Measurements from ENCODE around the gene ABR.
"Not testable (repeated sequence)": the region's sequence is repeated elsewhere in the genome, so short reads cannot be mapped to it uniquely, and the experiment has no call there.

The ABR gene

DNA sequence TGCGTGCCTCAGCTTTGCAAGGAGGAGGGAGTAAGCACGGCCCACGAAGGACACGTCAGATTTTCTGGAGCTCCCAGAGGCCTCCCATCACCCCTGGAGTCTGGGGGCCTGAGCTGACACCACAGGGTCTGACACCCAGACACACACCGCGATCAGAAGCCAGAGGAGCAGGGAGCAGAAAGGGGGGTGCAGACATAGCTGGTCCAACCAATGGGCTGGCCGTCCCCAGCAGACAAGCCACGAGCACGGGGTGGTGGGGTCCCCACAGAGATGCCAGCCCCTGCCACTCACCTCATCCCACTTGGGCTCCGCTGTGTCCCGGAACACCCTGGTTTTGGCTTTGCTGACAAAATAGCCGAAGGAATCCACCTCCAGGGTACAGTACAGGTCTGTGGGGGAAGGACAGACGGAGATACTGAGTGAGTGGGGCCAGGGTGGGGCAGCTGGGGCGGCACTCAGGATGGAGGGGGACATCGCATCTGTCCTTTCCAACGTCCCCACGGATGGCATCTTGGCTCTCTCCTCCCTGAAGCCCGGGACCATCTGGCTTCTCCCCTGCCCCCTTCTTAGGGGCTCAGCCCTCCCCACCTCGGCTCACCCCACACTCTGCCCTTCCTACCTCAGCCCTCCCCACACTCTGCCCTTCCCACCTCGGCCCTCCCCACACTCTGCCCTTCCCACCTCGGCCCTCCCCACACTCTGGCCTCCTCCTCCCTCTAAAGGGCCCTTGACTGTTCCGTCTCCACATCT lies 129.4 kb downstream of the ABR start:
- DNase-seq (ENCODE audit: low read depth in 4 of 4, low spot score in 1 of 4), result no peak

GRCh38 chr17:1049446-1050225 lies 130.1 kb downstream of the ABR start:
- no peak for DNase-seq (ENCODE audit: low read depth in 4 of 4, low spot score in 1 of 4)

DNA sequence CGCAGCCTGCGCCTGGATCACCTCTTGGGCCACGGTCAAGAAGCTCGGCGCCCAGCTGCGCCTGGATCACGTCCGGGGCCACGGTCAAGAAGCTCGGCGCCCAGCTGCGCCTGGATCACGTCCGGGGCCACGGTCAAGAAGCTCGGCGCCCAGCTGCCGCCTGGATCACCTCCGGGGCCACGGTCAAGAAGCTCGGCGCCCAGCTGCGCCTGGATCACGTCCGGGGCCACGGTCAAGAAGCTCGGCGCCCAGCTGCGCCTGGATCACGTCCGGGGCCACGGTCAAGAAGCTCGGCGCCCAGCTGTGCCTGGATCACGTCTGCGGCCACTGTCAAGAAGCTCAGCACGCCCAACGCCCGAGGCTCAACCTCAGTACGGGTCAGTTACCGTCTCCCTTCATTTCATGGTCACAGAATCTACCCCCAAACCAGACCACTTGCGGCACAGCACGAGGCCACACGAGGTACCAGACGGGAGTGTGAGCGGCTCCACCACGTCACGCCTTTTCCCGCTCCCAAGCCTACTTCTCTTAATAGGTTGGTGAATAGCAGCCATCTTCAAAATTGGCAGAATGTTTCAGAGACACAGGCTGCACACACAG lies 131.2 kb downstream of the ABR start:
- DNase-seq (ENCODE audit: low read depth in 4 of 4, low spot score in 1 of 4), result not testable (repeated sequence)

DNA sequence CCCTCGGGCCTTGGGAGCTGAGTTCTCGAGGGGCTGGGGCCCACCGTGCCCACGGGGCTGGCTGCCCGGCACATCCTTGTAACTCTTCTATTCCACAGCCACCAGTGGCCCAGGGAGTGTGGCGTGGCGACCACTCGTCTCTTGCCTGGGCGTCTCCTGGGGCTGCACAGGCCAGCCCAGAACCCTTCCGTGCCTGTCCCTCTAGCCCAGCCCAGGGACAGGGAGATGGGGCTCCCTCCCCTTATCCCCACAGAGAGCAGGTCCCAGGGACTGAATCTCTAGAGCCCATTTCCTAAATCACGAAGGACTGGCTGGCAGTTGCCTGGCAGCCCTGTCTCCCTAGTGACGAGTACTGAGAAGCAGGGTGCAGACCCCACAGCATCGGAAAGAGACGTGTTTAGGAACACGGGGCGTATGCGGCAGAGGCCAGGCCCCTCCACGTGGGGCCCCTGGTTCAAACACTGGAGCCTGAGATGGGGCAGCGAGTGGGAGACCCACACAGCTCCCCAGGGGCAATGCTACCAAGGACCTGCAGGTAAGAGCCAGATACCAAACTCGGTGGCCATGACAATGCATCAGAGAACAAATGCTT lies 131.8 kb downstream of the ABR start:
- DNase-seq (ENCODE audit: low read depth in 4 of 4, low spot score in 1 of 4), result no peak

DNA sequence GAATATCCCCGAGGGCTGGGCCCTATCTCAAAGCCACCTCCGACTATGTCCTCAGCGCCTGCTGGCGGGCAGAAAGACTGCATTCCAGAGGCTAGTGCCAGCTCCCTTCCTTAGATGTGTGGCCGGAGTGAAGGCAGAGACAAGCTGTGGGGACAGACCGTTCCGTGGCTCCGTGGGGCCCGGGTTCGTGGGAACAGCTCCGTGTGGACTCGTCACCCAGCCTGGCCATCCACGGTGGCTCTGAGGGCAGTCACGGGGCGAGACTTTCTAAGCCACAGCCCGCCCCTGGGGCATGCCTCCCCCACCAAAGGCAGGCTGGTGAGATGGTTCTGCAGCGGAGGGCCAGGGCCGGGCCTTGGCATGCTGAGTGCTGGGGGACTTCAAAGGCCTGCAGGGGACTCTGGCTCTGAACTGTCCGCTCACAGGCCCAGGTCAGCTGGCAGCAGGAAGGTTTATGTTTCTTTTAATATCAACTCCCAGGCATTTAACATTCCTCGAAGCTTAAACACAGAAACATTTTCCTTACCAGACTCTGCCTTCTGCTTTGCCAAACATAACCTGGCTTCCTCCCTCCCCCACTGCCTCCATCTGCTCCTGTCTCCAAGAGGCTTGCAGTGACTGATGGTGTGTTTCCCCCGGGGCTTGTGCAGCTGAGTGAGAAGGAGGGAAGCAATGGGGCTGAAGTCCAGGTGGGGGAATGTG lies 132.5 kb downstream of the ABR start:
- DNase-seq (ENCODE audit: low read depth in 4 of 4, low spot score in 1 of 4), result no peak

DNA sequence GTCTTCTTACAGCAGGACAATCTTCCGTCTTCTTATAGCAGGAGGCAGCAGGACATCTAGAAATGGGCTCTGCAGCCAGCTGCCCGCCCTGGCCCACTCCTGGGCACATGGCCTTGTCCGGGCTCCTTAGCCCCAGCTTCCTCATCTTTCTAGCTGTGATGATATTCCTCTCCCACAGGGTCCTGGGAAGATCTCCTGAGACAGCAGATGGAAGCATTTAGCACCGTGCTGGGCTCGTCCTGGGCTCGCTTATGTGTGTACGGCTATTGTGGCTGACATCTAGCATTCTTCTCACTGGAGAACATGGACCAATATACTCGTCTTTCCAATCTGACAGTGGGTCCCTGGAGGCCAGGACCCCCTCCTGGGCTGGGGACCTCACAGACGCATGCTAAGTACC lies 134.3 kb downstream of the ABR start:
- no peak for DNase-seq (ENCODE audit: low read depth in 4 of 4, low spot score in 1 of 4)

GRCh38 chr17:1044387-1045009 lies 135.3 kb downstream of the ABR start:
- DNase-seq (ENCODE audit: low read depth in 4 of 4, low spot score in 1 of 4), result not testable (repeated sequence)

GRCh38 chr17:1043601-1044251 lies 136.1 kb downstream of the ABR start:
- no peak for DNase-seq (ENCODE audit: low read depth in 4 of 4, low spot score in 1 of 4)

DNA sequence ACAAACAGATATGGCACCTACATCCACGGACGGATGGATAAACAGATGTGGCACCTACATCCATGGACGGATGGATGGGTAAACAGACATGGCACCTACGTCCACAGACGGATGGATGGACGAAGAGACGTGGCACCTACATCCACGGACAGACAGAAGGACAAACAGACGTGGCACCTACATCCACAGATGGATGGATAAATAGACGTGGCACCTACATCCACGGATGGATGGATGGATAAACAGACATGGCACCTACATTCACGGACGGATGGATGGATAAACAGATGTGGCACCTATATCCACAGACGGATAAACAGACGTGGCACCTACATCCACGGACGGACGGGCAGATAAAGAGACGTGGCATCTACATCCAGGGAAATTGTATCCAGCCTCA lies 137.3 kb downstream of the ABR start:
- no peak for DNase-seq (ENCODE audit: low read depth in 4 of 4, low spot score in 1 of 4)

GRCh38 chr17:1041746-1042145 lies 138.0 kb downstream of the ABR start:
- DNase-seq (ENCODE audit: low read depth in 4 of 4, low spot score in 1 of 4), result no peak

- no peak for DNase-seq (ENCODE audit: low read depth in 4 of 4, low spot score in 1 of 4)
Observed at GRCh38 chr17:1040216-1040600, 139.6 kb downstream of the ABR start.

GRCh38 chr17:1039511-1040215 lies 140.1 kb downstream of the ABR start:
- no peak for DNase-seq (ENCODE audit: low read depth in 4 of 4, low spot score in 1 of 4)

- DNase-seq (ENCODE audit: low read depth in 4 of 4, low spot score in 1 of 4), result no peak
Observed at GRCh38 chr17:1039123-1039507, 140.7 kb downstream of the ABR start.

- no peak for DNase-seq (ENCODE audit: low read depth in 4 of 4, low spot score in 1 of 4)
Observed at GRCh38 chr17:1038459-1039122, 141.2 kb downstream of the ABR start.

GRCh38 chr17:1037238-1037879 lies 142.4 kb downstream of the ABR start:
- no peak for DNase-seq (ENCODE audit: low read depth in 4 of 4, low spot score in 1 of 4)

DNA sequence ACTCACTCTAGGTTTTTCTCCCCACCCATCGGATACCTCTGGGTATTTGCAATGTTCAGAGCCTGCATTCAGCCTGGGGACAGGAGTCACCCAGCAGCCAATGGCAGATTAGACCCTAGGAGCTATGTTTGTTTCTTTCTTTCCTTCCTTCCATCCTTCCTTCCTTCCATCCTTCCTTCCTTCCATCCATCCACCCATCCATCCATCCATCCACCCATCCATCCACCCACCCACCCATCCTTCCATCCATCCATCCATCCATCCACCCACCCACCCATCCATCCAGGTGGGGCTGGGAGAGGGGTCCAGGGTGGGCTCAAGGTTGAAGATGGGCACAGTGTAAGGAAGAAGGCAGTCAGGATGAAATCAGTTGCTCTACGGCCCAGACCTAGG lies 142.9 kb downstream of the ABR start:
- DNase-seq (ENCODE audit: low read depth in 4 of 4, low spot score in 1 of 4), result no peak

DNA sequence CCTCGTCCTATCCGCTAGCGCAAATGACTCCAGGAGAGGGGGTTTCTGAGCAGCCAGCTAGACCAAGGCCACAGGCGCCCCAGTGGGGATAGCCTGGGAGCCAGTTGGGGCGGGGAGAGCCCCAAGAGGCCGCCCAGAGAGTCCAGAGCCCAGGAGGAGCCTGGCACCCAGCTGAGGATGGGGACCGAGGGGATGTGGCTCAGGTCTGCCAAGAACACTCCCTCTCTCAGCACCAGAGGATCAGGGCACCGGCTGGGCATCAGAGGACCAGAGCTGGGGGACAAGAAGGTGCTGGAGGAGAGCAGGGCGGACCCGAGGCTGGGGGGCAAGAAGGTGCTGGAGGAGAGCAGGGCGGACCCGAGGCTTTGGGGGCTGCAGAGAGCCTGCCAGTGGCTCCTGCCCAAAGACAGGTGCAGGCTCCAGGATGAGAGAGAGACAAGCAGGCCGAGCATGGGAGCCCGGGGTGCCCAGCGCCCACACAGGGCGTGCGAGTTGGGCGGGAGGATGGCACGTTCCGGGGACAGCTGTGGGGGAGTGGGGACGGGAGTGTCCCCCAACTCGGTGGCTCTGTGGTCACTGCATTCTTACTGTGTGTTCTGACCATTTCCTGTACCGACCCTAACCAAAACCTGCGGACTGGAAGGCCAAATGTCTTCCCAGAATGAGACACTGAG lies 143.5 kb downstream of the ABR start:
- no peak for DNase-seq (ENCODE audit: low read depth in 4 of 4, low spot score in 1 of 4)

GRCh38 chr17:1035546-1036170 lies 144.1 kb downstream of the ABR start:
- DNase-seq (ENCODE audit: low read depth in 4 of 4, low spot score in 1 of 4), result no peak

Measured in stimulated activated CD4-positive, alpha-beta T cell treated with anti-CD3 and anti-CD28 coated beads, Interleukin-1b, Interleukin-23, amount 100 ng/mL, for 24 hours (primary cell).